PC-9 (cell line): ENCODE measurements around the gene LRIG1. TPM values are rescaled to one million over a fixed set of nuclear protein-coding genes. Genes with fewer than 3 reads are reported as not detected.

Source experiments
- BruUV-seq: library from RNA; stranded (reverse); fragments of 400-500 nt; replicated peaks from 2 replicates; lab custom pipeline; 2021; lab: Mats Ljungman, UMichigan
- CTCF ChIA-PET: fragments of 300-600 bp; sonication (Branson Sonifier 250); formaldehyde crosslinking; loops from one replicate; lab custom pipeline; 2022; ENCODE audit warnings: antibody characterized with exemption; lab: Charles Lee
- POLR2A ChIA-PET: fragments of 300-600 bp; sonication (Branson Sonifier 250); formaldehyde crosslinking; loops from one replicate; lab custom pipeline; 2022; ENCODE audit warnings: antibody characterized with exemption; ENCODE audit not compliant: unreplicated experiment; lab: Charles Lee
- DNase-seq, 2 experiments: peaks; one replicate each; pipeline versions ENCODE4 v3.0.0 to v3.0.0-alpha.2; 2015 to 2022; ENCODE audit warnings: mixed read lengths in 1 of 2
- H2AFZ ChIP-seq: fragments of 200-600 bp; sonication (generic); 2 replicates; pipeline ENCODE4 v1.8.1; 2017; ENCODE audit warnings: antibody characterized with exemption
- H3F3A ChIP-seq: fragments of 200-600 bp; sonication (generic); 2 replicates; pipeline ENCODE4 v1.8.1; 2017; ENCODE audit warnings: antibody characterized with exemption, mild to moderate bottlenecking, low read depth; ENCODE audit not compliant: insufficient read depth
- H3K27ac ChIP-seq: fragments of 200-600 bp; sonication (generic); 2 replicates; pipeline ENCODE4 v1.6.1; 2016; ENCODE audit warnings: mixed run types
- H3K27me3 ChIP-seq: fragments of 200-600 bp; sonication (generic); 2 replicates; pipeline ENCODE4 v1.6.1; 2016; ENCODE audit warnings: low read depth, mixed run types; ENCODE audit not compliant: insufficient read depth
- H3K36me3 ChIP-seq: fragments of 200-600 bp; sonication (generic); 2 replicates; pipeline ENCODE4 v1.6.1; 2016; ENCODE audit warnings: low read depth, mixed run types
- H3K4me1 ChIP-seq: fragments of 200-600 bp; sonication (generic); replicated peaks from 2 replicates; pipeline ENCODE4 v1.6.1; 2016; ENCODE audit warnings: mixed run types; ENCODE audit not compliant: insufficient read depth
- H3K4me2 ChIP-seq: fragments of 200-600 bp; sonication (generic); 2 replicates; pipeline ENCODE4 v1.6.1; 2017; ENCODE audit warnings: mixed run types
- H3K4me3 ChIP-seq: fragments of 200-600 bp; sonication (generic); 2 replicates; pipeline ENCODE4 v1.6.1; 2016; ENCODE audit warnings: mixed run types
- H3K79me2 ChIP-seq: fragments of 200-600 bp; sonication (generic); 2 replicates; pipeline ENCODE4 v1.6.1; 2017; ENCODE audit warnings: low read depth, mixed run types
- H3K9me2 ChIP-seq: fragments of 200-600 bp; sonication (generic); 2 replicates; pipeline ENCODE4 v1.8.1; 2017; ENCODE audit warnings: mild to moderate bottlenecking; ENCODE audit not compliant: insufficient read depth
- H3K9me3 ChIP-seq: fragments of 200-600 bp; sonication (generic); 2 replicates; pipeline ENCODE4 v1.8.1; 2016; ENCODE audit warnings: low read depth; ENCODE audit not compliant: insufficient read depth
- H4K20me1 ChIP-seq: fragments of 200-600 bp; sonication (generic); 2 replicates; pipeline ENCODE4 v1.8.1; 2017; ENCODE audit not compliant: insufficient read depth
- EZH2 ChIP-seq: fragments of 200-600 bp; sonication (generic); IDR thresholded peaks from 2 replicates; pipeline ENCODE4 v1.8.0; 2017; ENCODE audit warnings: antibody characterized with exemption, low read depth
- intact Hi-C: fragments of 100-400 bp; cut with micrococcal nuclease; formaldehyde crosslinking; loops from one replicate; pipeline ENCODE4 v1.10.0; 2022; ENCODE audit not compliant: unreplicated experiment
- total RNA-seq: library from RNA; stranded (reverse); gene quantifications from 2 replicates; pipeline ENCODE4 v1.2.3, GENCODE V29; 2021
- TF ChIP-seq, protein P1 (sequence below): fragments of 200-600 bp; sonication (generic); conservative IDR thresholded peaks from 2 replicates; pipeline ENCODE4 v1.6.1; 2017; ENCODE audit warnings: mixed run types, antibody characterized with exemption, mild to moderate bottlenecking, moderate library complexity

Gene LRIG1
- total RNA-seq, 1 experiment from 2014 or later, result not detected

DNA sequence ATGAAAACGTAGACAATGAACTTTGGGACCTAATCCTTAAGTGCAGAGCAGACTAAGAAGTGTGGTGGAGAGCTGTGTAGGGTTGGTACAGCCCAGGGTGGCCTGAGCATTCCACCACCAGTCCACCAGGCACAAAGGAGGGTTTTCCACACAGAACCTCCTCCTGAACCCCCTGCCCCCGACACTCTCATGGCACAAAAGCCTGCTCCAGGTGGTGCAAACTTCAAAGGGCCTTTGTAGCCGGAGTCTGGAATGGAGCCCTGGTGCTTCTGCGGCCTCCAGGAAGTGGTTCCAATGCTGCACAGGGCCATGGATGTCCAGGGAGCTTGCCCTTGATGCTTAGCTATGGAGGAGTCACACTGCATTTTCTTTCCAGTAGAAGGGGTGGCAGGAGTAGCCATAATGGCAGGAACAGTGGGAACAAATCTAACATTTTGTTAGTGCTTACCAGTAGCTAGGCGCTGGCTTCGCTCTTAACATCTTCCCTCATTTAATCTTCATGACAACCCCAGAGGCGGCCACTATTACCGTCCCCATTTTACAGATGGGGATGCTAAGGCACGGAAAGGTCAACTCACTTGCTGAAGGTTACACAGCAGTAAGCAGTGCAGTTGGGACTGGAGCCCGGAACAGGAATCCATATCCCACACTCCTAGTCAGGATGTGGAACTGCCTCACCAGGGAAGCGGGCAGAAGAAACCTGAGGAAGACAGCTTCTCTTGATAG lies 68.6 kb downstream of the LRIG1 start:
- TF ChIP-seq, protein P1, sequence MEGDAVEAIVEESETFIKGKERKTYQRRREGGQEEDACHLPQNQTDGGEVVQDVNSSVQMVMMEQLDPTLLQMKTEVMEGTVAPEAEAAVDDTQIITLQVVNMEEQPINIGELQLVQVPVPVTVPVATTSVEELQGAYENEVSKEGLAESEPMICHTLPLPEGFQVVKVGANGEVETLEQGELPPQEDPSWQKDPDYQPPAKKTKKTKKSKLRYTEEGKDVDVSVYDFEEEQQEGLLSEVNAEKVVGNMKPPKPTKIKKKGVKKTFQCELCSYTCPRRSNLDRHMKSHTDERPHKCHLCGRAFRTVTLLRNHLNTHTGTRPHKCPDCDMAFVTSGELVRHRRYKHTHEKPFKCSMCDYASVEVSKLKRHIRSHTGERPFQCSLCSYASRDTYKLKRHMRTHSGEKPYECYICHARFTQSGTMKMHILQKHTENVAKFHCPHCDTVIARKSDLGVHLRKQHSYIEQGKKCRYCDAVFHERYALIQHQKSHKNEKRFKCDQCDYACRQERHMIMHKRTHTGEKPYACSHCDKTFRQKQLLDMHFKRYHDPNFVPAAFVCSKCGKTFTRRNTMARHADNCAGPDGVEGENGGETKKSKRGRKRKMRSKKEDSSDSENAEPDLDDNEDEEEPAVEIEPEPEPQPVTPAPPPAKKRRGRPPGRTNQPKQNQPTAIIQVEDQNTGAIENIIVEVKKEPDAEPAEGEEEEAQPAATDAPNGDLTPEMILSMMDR, result no peak
- TF ChIP-seq EZH2, result no peak
- no peak for DNase-seq
- no peaks in the 10 kb centered on the region for H4K20me1 ChIP-seq
- no TSS peak for BruUV-seq
- no peaks in the 10 kb centered on the region for H3K27me3 ChIP-seq
- H3K4me2 ChIP-seq, result no peak overlapping the region
- H3K9me3 ChIP-seq, result no peaks in the 10 kb centered on the region
- H3K9me2 ChIP-seq, result no peaks in the 10 kb centered on the region
- intact Hi-C loops, result no loop called here
- ChIA-PET POLR2A (no interaction called here), CTCF (no interaction called here)
- no peaks in the 10 kb centered on the region for H3K36me3 ChIP-seq
- H3F3A ChIP-seq, result no peaks in the 10 kb centered on the region
- H3K27ac ChIP-seq, result no peak overlapping the region
- H3K4me1 ChIP-seq, result no peaks in the 10 kb centered on the region; the same call in 1 of the 2 replicates
- H3K4me3 ChIP-seq, result no peak overlapping the region
- no peak overlapping the region for H2AFZ ChIP-seq
- H3K79me2 ChIP-seq, result no peaks in the 10 kb centered on the region

DNA sequence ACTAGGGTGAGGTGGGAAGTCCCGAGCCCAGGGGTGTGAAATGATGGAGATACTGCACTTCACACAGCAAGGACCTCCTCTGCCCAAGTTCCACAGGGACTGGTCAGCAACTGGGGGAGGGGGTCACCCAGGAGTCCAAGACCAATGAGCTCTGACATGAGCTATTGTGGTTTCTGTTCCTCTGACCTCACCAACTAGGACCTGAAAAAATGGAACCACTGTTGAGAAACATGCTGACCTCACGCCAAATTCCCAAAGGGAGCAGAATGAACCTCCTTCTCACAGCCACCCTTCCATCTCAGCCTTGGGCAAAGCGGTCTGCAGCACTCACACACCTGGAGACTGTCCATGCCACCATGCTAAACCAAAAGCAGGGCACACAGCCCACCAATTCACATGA lies 69.3 kb downstream of the LRIG1 start:
- Histone ChIP-seq H4K20me1 (no peaks in the 10 kb centered on the region), H3K4me2 (no peak overlapping the region), H3K9me2 (no peaks in the 10 kb centered on the region), H3K27ac (no peak overlapping the region), H3K27me3 (no peaks in the 10 kb centered on the region), H3K4me1 (no peaks in the 10 kb centered on the region; the same call in 1 of the 2 replicates), H3K79me2 (no peaks in the 10 kb centered on the region), H3K9me3 (no peaks in the 10 kb centered on the region), H2AFZ (no peak overlapping the region), H3F3A (no peaks in the 10 kb centered on the region), H3K4me3 (no peak overlapping the region), H3K36me3 (no peaks in the 10 kb centered on the region)
- TF ChIP-seq, protein P1, result no peak
- no peak for TF ChIP-seq EZH2
- DNase-seq, result no peak
- ChIA-PET POLR2A (no interaction called here), CTCF (no interaction called here)
- intact Hi-C loops, result no loop called here
- BruUV-seq, result no TSS peak

GRCh38 chr3:66430876-66431275 lies 69.9 kb downstream of the LRIG1 start:
- TF ChIP-seq, protein P1, result no peak
- no peak for TF ChIP-seq EZH2
- H3K9me3 ChIP-seq, result no peaks in the 10 kb centered on the region
- no peak overlapping the region for H2AFZ ChIP-seq
- no peak for DNase-seq
- no peaks in the 10 kb centered on the region for H3F3A ChIP-seq
- intact Hi-C loops, result no loop called here
- H3K9me2 ChIP-seq, result no peaks in the 10 kb centered on the region
- CTCF ChIA-PET, result no interaction called here
- no peaks in the 10 kb centered on the region for H3K36me3 ChIP-seq
- no peak overlapping the region for H3K4me2 ChIP-seq
- no peaks in the 10 kb centered on the region for H4K20me1 ChIP-seq
- no peak overlapping the region for H3K4me3 ChIP-seq
- no TSS peak for BruUV-seq
- H3K27me3 ChIP-seq, result no peaks in the 10 kb centered on the region
- POLR2A ChIA-PET, result no interaction called here
- H3K27ac ChIP-seq, result no peak overlapping the region
- no peaks in the 10 kb centered on the region; the same call in 1 of the 2 replicates for H3K4me1 ChIP-seq
- no peaks in the 10 kb centered on the region for H3K79me2 ChIP-seq
